Left renal pelvis (tissue), 4 donors: Measurements from ENCODE around the gene DCUN1D4. TPM values are rescaled to one million over a fixed set of nuclear protein-coding genes. Genes with fewer than 3 reads are reported as not detected.
A peak's percentile ranks its signal among the peaks of the same experiment; 100 is the strongest.

Experiments used
- DNase-seq, 4 donors: peaks; one replicate each; pipeline ENCODE4 v3.0.0-alpha.2; 2013; ENCODE audit warnings: low read depth in 4 of 4, low spot score in 3 of 4
- polyA plus RNA-seq, 4 donors: library from polyadenylated mRNA; unstranded; fragments of 120-200 nt; gene quantifications; one replicate each; pipeline ENCODE4 v1.2.1, GENCODE V29; 2013; ENCODE audit not compliant: insufficient read length in 4 of 4

DCUN1D4 gene
- polyA plus RNA-seq = 10 to 100 TPM; 40.4 to 64.5 (median 62.4) TPM

DNA sequence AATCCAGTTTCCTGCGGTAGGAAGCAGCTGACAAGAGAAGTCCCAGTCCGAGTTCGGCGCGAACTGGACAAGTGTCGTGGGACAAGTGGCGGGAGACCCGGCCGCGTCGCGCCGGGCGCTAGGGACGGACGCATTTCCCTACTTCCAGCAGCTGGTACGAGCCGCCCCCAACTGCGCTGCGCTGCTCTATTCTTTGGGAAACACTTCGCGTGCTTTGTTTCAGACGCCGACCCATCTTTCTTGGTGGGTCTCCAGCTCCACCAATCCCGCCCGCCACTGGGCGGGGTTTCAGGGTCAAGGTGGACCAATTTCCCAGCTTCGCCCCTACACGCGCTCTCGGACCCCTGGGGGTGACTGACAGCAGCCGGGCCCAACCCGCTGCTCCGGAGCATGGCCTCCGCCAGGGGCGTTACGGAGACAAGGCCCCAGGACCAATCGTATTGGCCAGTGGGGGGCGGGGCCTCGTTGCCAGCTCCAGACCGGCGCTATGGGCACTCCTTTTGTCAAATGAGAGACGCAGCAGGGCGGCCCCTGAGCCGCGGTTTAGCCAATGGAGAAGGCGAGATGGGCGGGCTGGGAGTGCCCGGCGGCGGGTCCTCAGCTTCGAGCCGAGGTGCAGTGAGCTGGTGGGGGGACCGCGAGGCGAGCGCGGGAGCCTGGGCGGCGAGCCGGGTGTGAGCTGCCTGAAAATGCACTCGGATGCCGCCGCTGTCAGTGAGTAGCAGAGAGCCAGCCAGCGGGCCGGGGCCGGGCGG is at the start of gene DCUN1D4:
Gene DCUN1D4 (plus strand): TSS at position 600 of the 755 bp plus-strand sequence. CDS start 90 bp downstream, at position 690.
- peak; percentile 96 to 98 (median 98) for DNase-seq

DNA sequence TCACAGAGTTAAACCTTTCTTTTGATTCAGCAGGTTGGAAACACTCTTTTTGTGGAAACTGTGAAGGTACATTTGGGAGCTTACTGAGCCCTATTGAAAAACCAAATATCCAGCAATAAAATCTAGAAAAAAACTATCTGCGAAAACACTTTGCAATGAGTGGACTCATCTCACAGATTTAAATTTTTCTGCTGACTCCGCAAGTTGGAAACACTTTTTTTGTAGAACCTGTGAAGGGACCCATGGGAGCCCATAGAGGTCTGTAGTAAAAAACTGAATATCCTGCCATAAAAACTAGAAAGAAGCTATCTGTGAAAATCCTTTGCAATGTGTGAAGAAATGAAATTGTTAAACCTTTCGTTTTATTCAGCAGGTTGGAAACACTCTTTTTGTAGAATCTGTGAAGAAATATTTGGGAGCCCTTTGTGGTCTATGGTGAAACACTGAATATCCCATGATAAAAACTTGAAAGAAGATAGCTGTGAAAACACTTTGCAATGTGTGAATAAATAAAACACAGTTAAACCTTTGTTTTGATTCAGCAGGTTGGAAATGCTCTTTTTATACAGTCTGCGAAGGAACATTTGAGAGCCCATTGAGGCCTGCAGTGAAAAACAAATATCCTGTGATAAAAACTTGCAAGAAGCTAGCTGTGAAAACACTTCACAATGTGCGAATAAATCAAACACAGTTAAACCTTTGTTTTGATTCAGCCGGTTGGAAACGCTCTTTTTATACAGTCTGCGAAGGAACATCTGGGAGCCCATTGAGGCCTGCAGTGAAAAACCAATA is 22.3 kb upstream of the DCUN1D4 start:
- DNase-seq = no peak

DNA sequence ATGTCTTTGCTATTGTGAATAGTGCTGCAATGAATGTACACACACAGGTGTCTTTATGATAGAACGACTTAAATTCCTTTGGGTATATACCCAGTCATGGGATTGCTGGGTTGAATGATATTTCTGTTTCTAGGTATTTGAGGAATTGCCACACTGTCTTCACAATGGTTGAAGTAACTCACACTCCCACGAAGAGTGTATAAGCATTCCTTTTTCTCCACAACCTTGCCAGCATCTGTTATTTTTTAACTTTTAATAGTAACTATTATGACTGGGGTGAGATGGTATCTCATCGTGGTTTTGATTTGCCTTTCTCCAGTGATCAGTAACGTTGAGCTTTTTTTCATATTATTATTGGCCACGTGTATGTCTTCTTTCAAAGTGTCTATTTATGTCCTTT is 17.6 kb upstream of the DCUN1D4 start:
- DNase-seq = no peak

DNA sequence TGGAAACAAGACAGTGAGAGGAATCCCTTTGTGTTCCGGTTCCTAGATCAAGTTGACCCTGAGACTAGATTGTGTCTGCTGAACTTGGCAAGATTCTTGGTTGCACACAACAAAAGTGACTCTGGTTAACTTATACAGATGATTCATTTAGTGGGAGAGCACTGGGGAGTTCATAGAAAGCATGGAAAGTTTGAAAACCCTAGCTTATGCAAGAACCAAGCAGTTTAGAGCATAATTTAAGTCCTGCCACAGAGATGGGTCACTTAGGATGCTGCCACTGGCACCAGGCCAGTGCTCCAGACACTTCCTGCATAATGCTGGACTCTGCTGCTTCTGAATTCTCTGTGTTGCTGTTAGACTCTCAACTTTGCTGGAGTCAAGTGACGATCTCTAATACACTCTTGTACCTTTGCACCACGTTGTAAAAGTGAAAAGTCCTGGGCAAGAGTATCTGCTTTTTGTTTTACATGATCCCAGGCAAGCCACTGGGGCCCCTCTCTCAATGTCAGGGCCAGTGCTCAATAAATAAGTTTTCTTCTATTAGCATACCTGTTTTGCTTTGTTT is 12.7 kb upstream of the DCUN1D4 start:
- DNase-seq = no peak

DNA sequence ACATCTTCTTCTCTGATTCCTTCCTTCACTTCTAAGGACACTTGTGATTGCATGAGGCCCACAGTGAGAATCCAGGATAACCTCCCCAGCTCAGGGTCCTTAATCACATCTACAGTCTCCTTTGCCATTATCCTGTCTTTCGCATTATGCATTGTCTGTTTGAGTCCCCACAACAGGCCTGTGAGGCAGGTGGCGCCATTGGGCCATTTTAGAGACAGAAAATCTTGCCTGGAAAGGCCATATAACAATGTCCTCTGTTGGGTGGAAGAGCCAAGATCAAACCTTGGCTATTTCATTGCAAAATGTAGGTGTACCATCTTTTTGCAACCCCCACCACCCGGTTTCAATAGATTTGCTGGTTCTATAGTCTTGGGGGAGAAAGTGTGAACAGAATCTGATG is 11.8 kb upstream of the DCUN1D4 start:
- DNase-seq = peak in 1 of 4 donors; percentile 14

DNA sequence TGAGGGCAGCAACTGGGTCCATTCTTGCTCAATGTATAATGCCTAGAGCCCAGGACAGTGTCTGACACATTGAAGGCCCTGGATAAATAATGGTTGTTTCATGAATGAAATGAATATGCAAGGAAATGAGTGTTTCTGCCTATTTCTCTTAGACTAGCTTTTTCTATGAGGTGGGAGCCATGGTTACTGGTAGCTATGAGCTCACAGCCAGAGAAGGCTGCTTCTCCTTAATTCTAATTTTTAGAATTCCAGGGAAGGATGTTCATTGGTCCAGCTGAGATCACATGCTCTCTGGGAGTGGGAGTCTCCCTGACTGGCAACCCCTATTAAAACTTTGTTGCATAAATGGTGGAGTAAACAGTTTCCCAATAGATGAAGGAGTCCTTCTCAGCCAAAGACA is 9.7 kb upstream of the DCUN1D4 start:
- DNase-seq = no peak

DNA sequence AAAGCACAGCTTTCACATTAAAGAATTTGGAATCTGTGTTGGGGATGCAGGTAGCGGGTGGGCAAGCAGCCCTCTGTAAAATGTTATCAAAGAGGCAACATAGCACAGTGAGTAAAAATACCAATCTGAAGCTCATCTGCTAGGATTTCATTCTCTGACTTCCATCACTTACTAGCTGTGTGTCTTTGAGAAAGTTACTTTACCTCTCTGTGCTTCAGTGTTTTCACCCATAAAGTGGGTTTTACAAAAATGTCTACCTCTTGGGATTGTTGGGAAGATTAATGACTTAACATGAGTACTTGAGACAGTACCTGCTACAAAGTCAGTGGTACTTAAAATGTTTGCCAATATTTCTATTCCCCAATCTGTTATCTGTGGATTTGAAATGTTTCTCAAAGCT is 7.9 kb upstream of the DCUN1D4 start:
- no peak for DNase-seq

DNA sequence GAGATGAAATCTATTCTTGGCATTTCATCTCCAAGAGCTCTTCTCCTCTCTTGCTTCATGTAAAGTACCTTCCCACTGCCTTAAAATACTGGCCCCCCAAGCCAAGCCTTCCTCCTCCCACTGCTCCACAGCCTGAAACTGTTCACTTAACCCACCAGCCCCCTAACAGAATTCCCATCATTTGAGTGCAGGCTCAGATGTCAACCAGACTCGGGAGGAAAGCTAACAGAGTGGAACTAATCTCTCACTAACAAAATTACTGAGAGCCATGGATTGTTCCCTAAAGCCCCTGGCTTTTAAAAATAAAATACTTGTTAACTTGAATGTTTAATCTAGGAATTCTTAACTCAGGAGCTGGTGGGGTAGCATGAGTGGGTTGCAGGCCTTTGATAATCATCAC is 7.1 kb upstream of the DCUN1D4 start:
- DNase-seq = peak in 2 of 4 donors; percentile 31

DNA sequence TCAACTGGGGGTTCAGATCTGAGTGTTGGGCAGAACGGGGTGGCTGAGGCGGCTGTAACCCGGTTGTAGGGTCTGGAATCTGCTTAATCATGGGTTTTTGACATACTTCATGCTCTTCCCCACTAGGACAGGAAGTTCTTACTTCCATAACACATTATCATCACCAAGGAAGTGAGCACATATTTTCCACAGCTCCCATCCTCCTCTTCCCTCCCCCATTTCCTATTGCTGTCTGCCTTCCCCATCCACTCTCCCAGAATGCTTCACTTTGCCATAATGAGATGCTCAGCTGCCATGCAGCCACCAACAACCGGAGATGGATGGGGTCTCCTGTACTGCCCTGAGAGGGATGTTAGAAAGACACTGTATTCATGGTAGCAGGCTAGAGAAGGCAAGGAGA is 6.4 kb upstream of the DCUN1D4 start:
- no peak for DNase-seq

DNA sequence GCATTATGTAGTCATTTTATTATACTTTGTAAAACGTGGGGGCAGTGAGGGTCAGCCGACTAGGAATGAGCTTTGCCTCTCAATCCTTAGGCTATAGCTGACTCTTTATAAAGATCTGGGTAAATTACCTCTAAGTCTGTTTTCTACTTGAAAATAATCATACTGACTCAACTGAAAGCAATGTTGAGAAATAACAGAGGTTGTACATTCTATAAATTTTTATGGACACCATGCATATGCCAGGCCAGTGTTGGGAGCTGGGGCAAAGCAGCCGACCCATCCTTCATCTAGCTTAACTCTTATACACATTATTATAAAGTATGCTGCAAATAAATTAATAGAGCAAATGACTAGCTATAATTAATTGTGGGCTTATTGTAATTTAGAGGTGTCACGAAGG is 2.2 kb upstream of the DCUN1D4 start:
- DNase-seq = no peak

DNA sequence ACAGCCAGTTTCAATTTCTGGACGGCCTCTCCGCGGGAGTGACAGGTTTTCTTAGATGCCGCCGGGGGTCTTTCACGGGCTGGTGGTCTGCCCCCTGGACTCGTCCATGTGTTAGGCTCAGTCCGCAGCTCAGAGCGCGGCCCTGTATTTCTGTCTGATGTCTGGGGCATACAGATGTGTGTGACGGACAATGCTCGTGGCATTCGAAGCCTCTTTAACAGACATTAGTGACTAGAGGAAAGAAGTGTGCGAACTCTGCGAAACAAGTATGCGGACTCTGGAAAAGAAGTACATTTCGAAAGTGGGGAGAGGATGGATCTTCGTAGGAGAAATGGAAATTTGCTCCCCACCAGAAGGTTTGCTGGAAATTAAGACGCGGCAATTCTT is 793 bp upstream of the DCUN1D4 start:
- no peak for DNase-seq

DNA sequence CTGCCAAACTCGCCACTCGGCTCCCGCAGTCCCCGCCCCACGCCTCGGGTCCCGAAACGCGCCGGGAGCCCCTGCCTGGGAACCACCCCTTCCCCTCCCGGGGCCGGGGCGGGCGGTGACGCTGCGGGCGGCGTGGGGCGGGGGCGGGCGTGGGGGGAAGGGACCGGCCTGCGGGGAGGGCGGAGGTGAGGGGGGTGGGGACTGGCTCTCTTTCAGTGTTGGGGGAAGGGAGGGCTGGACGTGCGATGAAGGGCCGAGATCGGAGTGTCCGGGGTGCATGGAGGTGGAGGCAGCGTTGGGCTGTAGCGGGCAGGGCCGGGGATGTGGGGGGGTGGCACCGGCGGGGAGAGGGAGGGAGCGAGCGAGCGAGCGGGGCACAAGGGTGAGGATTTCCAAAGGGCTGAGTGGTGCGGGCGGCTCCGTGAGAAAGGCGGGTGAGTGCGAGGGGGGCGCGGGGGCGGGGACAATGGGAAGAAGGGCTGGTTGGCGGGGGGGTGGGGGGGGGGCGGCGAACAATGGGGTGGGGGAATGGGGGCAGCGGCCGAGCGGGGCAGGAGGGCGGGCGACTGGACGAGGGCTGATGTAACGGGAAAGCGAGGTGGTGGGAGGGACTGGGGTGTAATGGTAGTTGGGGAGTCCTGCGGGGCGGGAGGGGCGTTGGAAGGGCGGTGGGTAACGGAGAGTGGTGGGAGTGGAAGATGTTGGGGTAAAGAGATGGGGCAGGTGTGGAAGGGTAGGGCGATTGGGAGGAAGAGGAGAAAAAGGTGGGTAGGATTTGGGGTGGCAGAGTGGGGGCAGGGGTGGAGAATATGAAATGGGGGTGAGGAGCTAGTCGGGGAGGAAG is 578 bp downstream of the DCUN1D4 start:
- DNase-seq = peak in 1 of 4 donors; percentile 31

DNA sequence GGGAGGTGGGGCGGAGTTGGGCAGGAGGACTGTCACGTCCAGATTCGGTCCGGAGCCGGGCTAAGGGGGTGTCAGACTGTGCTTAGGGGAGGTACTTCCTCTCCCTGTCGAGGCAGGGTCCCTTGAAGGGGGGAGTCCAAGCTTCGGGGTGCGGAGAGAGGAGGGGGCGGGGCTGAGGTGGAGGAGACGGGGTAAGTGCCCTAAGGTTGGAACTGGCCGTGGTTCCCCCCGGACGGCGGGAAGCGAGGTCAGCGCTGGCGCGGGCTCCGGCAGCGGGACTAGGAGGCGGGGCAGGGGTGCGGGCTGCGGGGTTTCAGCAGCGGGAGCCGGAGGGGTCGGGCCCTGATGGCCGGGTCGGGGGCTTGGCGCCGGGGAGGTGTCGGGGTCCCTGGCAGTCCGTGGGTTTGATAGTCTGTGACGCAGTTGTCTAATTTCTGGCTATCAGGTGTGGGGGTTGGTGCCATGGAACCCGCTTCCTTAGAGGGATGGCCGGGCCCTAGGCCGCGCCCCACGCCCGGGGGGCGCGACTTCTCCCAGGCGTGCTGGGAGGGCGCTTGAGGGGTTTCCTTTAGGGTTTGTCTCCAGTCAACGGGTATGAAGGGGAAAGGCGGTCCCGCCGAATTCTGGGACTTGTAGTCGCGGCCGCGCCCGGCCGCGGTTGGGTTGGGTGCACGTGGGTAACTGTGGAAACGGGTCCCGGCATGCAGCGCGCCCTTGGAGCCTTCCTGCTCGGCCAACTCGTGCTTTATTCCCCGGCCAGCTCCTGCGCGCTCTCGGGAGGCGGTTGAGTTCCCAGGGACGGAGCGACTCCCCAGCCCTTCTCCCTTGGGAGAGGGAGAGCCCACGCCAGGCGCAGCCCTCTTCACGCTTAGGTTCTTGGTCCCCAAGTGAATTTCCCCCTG is 1.5 kb downstream of the DCUN1D4 start:
- DNase-seq = peak in 3 of 4 donors; percentile 72 to 83 (median 81)

DNA sequence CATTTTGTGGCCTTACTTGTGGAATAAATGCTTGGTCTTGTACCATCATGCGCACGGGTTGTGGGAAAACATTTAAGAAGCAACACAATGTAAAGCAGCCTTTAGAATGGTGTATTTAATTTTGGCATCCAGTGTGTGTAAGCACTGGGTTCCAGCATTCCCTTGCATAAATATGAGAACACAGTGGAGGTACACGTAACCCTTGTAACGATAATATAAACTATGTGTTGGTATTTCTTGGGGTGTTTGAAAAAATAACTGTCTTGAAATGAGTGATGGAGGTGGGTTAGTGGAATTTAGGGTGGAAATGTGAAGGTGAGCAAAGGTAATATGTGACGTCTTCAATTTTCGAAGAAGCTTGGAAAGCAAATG is 2.1 kb downstream of the DCUN1D4 start:
- no peak for DNase-seq

DNA sequence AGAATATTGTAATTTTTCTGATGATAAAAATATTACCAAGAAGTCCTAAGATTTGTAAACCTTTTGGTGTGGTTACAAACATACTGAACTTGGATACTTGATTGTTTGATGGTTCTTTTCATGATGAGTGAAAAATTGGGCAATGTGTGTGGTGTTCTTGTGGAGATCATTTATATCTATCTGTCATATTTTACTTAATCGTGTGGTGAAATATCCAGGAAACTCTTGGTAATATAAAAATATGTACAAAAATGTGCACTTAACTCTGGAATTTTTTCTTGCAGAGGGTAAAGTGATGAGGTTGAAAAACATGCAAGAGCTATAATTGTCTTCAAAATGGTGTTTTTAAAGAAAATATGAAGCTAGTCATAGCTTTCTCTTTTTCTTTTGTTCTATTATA is 2.8 kb downstream of the DCUN1D4 start:
- DNase-seq = no peak

DNA sequence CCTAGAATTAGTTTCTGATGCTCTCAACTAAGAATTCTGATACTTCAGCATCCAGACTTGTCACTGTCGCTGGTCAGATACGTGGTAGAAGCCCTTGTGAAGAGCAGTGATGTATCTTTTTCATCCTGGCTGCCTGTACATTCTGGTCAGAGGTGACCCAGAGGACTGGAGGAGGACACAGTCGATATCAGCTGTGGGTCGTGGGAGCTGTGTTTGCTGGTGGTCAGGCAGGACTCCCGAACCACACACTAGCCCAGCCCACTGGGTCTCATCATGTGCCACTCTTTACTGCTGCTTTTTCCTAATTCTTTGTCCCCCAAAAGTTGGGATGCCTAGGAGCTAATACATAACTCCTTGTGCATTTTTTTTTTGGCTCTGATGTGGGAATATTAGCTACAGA is 6.5 kb downstream of the DCUN1D4 start:
- DNase-seq = no peak

DNA sequence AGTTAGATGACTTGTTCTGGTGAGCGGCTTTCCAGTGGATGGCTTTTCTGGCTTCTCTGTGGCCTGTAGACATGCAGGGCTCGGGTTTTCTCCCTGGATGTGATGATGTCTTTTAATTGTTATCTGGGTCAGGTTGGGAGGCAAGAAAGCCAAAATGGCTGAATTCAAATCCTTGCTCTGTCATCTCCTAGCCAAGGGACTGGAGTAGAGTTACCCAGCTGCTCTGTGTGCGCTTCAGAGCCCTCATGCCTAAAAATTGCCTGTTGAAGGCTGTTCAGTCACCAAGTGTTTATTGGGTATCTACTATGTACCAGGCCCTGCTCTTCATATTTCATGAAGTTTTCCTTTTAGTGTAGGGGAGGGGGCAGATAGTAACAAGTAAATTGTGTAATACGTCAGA is 7.3 kb downstream of the DCUN1D4 start:
- DNase-seq = no peak

DNA sequence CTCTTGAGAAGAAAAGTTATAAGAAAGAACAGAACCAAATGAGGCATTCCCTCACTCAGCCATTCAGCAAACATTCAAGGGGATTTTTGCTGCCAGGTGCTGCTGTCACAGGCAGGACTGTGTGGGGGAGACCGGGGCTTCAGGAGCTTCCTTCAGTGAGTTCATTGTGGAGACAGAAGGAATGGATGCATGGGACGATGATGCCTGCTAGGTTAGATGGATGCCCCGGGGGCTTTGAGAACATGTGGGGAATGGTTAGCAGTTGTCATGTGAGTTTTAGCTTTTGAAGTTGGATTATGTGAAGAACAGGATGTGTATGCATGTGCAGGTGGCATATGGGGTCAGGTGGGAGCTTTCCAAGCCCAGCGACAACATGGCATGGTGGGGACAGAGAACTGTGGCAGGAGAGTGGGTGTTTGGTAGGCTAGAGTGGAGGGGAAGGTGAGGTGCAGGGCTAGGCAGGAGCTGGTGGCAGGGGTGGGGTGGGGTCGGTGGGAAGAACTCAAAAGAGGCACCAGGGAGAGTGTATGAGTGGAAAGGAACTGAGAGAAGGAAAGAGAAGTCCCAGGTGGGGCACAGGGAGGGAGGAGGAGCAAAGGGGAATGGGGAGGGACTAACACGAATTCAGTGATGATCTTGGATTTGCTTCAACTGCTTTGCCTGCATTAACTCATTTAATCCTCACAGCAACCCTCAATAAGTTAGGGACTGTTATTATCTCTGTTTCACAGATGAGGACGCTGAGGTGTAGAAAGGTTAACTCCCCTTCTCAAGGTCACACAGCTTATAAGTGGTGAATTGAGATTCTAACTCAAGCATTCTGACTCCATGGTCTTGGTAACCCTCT is 8.4 kb downstream of the DCUN1D4 start:
- no peak for DNase-seq

DNA sequence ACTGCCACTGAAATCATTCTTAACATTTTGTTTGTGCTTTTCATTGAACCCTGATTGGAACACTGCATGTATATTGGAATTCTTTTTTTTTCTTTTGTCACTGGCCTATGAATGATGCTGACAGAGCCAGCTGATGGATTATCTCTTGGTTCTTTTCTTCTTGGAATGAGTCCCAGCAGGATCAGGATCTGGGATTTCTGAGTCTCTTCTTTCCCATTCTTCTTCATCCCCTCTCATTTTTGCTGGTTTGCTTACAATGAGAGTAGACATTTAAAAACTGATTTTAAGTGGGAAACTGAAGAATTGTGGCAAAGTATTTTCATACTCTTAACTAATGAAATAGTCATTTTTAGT is 9.0 kb downstream of the DCUN1D4 start:
- DNase-seq = no peak
